Stomach (tissue), 9 donors: ENCODE measurements around the gene PROSER3. TPM values are rescaled to one million over a fixed set of nuclear protein-coding genes. Genes with fewer than 3 reads are reported as not detected.

ENCODE experiments used
- DNase-seq, 2 donors: peaks; one replicate each; pipeline versions ENCODE4 v3.0.0 to v3.0.0-alpha.2; 2013 to 2019
- H3K27ac ChIP-seq, 5 donors: fragments of 200-600 bp in 4 of 5; sonication (generic) in 4 of 5; one replicate each; pipeline ENCODE4 v1.5.1; 2013 to 2019; ENCODE audit warnings: mild to moderate bottlenecking in 1 of 5, moderate library complexity in 1 of 5
- H3K27me3 ChIP-seq, 3 donors: fragments of 200-600 bp; sonication (generic); one replicate each; pipeline ENCODE4 v1.5.1; 2017 to 2019; ENCODE audit warnings: mixed run types in 1 of 3
- H3K36me3 ChIP-seq, 4 donors: fragments of 200-600 bp; sonication (generic); 1 replicate in 3 of 4; 2 replicates in 1 of 4; pipeline ENCODE4 v1.5.1; 2016 to 2019
- H3K4me1 ChIP-seq, 4 donors: fragments of 200-600 bp; sonication (generic); one replicate each; pipeline ENCODE4 v1.5.1; 2016 to 2019
- H3K4me3 ChIP-seq, 4 donors: fragments of 200-600 bp; sonication (generic) in 3 of 4; one replicate each; pipeline ENCODE4 v1.5.1; 2016 to 2019; ENCODE audit warnings: mild to moderate bottlenecking in 1 of 4
- H3K9me3 ChIP-seq, 4 donors: fragments of 200-600 bp; sonication (generic); one replicate each; pipeline ENCODE4 v1.5.1; 2016 to 2019
- EP300 ChIP-seq: sonication (generic); formaldehyde crosslinking; IDR thresholded peaks from one replicate; pipeline ENCODE4 v1.6.1; 2017; ENCODE audit warnings: antibody characterized with exemption
- POLR2A ChIP-seq, 4 donors: fragments of 450-650 bp; IDR thresholded peaks; one replicate each; pipeline ENCODE4 v1.6.1; 2016; ENCODE audit warnings: antibody characterized with exemption in 4 of 4, control low read depth in 2 of 4, mild to moderate bottlenecking in 1 of 4, moderate library complexity in 1 of 4
- POLR2AphosphoS5 ChIP-seq, 3 donors: sonication (generic); formaldehyde crosslinking; IDR thresholded peaks; one replicate each; pipeline ENCODE4 v1.6.1; 2016; ENCODE audit warnings: antibody characterized with exemption in 3 of 3
- WGBS, 5 donors: extraction: QIAGEN DNeasy Blood & Tissue Kit in 3 of 5; methylation state at CpG; one replicate each; pipeline versions ENCODE4 v1.1.5 to v1.1.7; 2013 to 2018; 5-methylcytosine and 5-hydroxymethylcytosine counted together
- intact Hi-C: fragments of 100-400 bp; cut with DNase I; formaldehyde crosslinking; loops from one replicate; pipeline ENCODE4 v1.15.1; 2023; ENCODE audit warnings: low total_unique reads
- polyA plus RNA-seq, 3 donors: library from polyadenylated mRNA; stranded (reverse); fragments of 200-250 nt; gene quantifications; one replicate each; pipeline ENCODE4 v1.2.3, GENCODE V29; 2013
- total RNA-seq, 5 donors: library from RNA; depleted of rRNA; stranded (reverse); fragments of >200 nt; gene quantifications; one replicate each; pipeline versions ENCODE4 v1.1.0 to v1.2.3, GENCODE V29; 2014 to 2016
- TF ChIP-seq, protein P1 (sequence below), 7 experiments: fragments of 450-650 bp in 4 of 7; fragments of 200-600 bp in 3 of 7; sonication (generic) in 3 of 7; IDR thresholded peaks; one replicate each; pipeline ENCODE4 v1.5.1; 2016 to 2019; ENCODE audit warnings: antibody characterized with exemption in 7 of 7, control low read depth in 2 of 7, mild to moderate bottlenecking in 1 of 7
- donor health status: healthy with polysubstance abuse.
- donor health status: Bipolar disorder and iron deficiency.
- donor health status: healthy.

Gene PROSER3
- total and polyA plus RNA-seq, 8 donors = 3.6 to 61.3 (median 10.5) TPM

DNA sequence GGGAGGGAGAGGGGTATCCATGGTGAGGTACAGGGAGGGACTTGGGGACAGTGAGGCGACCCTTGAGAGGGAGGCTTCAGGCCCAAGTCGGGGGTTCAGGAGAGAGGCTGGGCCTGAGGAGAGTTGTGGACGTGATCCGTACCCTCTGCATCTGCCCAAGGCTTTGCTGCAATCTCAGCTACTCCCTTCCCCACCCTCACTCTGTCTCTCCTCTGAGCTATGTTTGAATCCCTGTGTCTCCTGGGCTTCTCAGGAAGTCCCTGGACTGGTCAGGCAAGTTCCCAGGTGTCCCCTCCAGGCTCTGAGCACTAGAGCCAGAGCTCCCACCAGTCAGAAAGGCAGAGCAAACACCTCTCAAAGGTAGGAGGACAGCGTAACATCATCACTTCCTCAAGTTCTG, 7.8 kb upstream of the PROSER3 start:
- peak in 1 of 2 donors; percentile 11 for DNase-seq
- no peaks in the 10 kb centered on the region for H3K27me3 ChIP-seq
- H3K36me3 ChIP-seq = peaks cover 16 to 38% (median 32%) of the 10 kb centered on the region in 4 donors
- no peak overlapping the region for H3K4me3 ChIP-seq
- no peak for TF ChIP-seq POLR2A (IDR thresholded peaks at IDR 0.05)
- TF ChIP-seq EP300 = no peak
- no peak for TF ChIP-seq POLR2AphosphoS5 (IDR thresholded peaks at IDR 0.05)
- TF ChIP-seq, protein P1, sequence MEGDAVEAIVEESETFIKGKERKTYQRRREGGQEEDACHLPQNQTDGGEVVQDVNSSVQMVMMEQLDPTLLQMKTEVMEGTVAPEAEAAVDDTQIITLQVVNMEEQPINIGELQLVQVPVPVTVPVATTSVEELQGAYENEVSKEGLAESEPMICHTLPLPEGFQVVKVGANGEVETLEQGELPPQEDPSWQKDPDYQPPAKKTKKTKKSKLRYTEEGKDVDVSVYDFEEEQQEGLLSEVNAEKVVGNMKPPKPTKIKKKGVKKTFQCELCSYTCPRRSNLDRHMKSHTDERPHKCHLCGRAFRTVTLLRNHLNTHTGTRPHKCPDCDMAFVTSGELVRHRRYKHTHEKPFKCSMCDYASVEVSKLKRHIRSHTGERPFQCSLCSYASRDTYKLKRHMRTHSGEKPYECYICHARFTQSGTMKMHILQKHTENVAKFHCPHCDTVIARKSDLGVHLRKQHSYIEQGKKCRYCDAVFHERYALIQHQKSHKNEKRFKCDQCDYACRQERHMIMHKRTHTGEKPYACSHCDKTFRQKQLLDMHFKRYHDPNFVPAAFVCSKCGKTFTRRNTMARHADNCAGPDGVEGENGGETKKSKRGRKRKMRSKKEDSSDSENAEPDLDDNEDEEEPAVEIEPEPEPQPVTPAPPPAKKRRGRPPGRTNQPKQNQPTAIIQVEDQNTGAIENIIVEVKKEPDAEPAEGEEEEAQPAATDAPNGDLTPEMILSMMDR (IDR thresholded peaks at IDR 0.05) = no peak
- no peaks in the 10 kb centered on the region for H3K9me3 ChIP-seq
- H3K4me1 ChIP-seq = peaks cover 32 to 61% (median 46%) of the 10 kb centered on the region in 4 donors
- H3K27ac ChIP-seq = peak overlapping the region in 2 of 5 donors; percentile 6 to 88
- WGBS, 5 donors = 86 to 98% (median 93%) methylated on average over 4 to 5 of the region's 5 CpGs
- intact Hi-C loops = no loop called here

DNA sequence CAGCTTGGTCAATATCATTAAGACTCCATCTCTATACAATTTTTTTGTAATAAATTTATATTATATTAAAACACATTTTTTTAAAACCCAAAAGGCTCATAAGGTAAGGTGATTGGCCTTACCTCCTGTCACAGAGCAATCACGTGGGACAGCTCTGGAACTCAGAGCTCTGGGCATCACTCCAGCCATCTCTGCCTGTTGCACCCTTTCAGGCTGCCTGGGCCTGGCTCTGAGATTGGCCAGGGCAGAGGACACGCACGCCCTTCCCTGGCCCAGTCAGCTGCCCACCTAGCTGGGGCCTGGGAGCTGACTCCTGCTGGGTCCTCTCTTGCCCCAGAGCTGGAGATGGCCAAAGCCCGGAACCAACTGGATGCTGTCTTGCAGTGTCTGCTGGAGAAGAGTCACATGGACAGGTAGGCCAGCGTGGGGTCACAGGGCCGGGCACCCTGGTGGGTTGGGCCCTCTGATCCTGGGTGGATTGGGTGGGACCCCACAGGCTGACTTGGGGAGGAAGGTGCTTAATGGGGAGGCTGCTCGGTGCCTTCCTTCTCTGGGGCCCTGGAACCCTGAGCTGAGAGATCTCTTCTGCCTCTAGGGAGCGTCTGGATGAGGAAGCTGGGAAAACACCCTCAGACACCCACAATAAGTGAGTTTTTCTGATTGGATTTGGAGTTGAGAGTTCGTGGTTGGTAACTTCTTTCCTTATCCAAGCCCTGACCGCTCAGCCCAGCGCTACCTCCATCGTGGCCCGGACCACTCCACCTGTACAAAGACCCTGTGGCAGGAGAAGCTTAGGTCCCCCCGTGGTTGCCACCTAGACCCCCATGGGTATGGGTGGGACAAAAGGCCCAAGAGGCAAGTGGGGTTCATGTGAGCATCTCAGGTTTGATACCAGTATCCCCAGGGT, 5.9 kb upstream of the PROSER3 start:
- Histone ChIP-seq H3K4me1 (peaks cover 40 to 66% (median 52%) of the 10 kb centered on the region in 4 donors), H3K27ac (peak overlapping the region in 1 of 5 donors; percentile 99), H3K36me3 (peaks cover 16 to 38% (median 32%) of the 10 kb centered on the region in 4 donors), H3K9me3 (no peaks in the 10 kb centered on the region), H3K4me3 (no peak overlapping the region), H3K27me3 (peaks cover 0 to 16% (median 0%) of the 10 kb centered on the region in 3 donors)
- no peak for TF ChIP-seq EP300
- no peak for TF ChIP-seq POLR2A (IDR thresholded peaks at IDR 0.05)
- no peak for TF ChIP-seq POLR2AphosphoS5 (IDR thresholded peaks at IDR 0.05)
- TF ChIP-seq, protein P1 (IDR thresholded peaks at IDR 0.05) = no peak
- DNase-seq = peak in 1 of 2 donors; percentile 2
- intact Hi-C loops = no loop called here
- WGBS, 5 donors = 88 to 92% (median 91%) methylated on average over 11 to 14 of the region's 14 CpGs

DNA sequence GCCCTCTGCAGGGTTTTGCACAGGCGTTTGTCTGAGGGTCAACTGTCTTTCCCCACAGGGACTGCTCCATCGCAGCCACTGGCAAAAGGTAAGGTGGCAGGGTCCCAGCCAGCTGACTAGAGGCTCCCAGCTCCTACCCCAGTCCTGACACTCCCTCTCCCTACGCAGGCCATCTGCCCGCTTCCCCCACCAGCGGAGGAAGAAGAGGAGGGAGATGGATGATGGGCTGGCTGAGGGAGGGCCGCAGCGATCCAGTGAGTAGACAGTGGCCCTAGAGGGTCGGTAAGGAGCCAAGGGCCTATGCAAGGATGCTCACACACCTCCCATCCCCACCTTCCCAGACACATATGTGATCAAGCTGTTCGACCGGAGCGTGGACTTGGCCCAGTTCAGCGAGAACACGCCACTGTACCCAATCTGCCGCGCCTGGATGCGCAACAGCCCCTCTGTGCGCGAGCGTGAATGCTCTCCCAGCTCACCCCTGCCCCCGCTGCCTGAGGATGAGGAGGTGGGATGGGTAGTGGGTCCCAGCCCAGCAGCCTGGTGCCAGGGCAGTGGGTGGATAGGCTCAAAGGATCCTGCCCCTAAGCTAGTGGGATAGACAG, 5.1 kb upstream of the PROSER3 start:
- H3K9me3 ChIP-seq = no peaks in the 10 kb centered on the region
- 96% methylated on average over 9 to 20 of the region's 20 CpGs for WGBS, 5 donors

More for the DNA sequence above, 5.1 kb upstream of the PROSER3 start:
- peaks cover 16 to 38% (median 32%) of the 10 kb centered on the region in 4 donors for H3K36me3 ChIP-seq
- H3K4me3 ChIP-seq = no peak overlapping the region
- intact Hi-C loops = no loop called here
- H3K27ac ChIP-seq = peak overlapping the region in 2 of 5 donors; percentile 98 to 99
- H3K27me3 ChIP-seq = peaks cover 0 to 16% (median 0%) of the 10 kb centered on the region in 3 donors
- DNase-seq = peak in 1 of 2 donors; percentile 4
- peaks cover 42 to 66% (median 52%) of the 10 kb centered on the region in 4 donors for H3K4me1 ChIP-seq
- TF ChIP-seq, protein P1 (IDR thresholded peaks at IDR 0.05) = no peak
- TF ChIP-seq EP300 = no peak
- no peak for TF ChIP-seq POLR2AphosphoS5 (IDR thresholded peaks at IDR 0.05)
- TF ChIP-seq POLR2A (IDR thresholded peaks at IDR 0.05) = no peak
